OCI-LY3 (cell line): Measurements from ENCODE around the gene MKRN3.

Source experiments
- EZH2phosphoT487 ChIP-seq: fragments of 200-600 bp; shearing (Covaris generic); IDR thresholded peaks from 2 replicates; pipeline ENCODE4 v1.6.1; 2018; ENCODE audit warnings: antibody characterized with exemption, mixed run types, low read depth
- TF ChIP-seq, protein P1 (sequence below): fragments of 200-600, 300-600 bp; sonication (generic); IDR thresholded peaks from 2 replicates; pipeline ENCODE4 v1.5.1; 2014; ENCODE audit warnings: antibody characterized with exemption, low read length, low read depth

DNA sequence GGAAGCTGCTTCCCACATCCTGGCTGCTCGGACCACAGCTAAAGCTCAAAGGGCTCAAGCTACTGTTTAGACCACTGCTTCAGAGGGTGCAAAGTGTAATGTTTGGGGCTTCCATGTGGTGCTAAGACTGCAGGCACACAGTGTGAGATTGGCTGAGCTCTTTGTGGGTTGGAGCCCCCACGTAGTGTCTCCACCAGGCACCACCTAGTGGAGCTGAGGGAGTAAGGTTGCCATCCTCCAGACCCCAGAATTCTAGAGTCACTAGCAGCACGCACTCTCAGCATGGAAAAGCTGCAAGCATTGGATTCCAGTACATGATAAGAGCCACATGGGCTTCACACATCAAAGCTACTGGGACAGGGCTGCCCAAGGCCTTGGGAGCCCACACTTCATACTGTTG is 9.3 kb downstream of the MKRN3 start:
- TF ChIP-seq, protein P1, sequence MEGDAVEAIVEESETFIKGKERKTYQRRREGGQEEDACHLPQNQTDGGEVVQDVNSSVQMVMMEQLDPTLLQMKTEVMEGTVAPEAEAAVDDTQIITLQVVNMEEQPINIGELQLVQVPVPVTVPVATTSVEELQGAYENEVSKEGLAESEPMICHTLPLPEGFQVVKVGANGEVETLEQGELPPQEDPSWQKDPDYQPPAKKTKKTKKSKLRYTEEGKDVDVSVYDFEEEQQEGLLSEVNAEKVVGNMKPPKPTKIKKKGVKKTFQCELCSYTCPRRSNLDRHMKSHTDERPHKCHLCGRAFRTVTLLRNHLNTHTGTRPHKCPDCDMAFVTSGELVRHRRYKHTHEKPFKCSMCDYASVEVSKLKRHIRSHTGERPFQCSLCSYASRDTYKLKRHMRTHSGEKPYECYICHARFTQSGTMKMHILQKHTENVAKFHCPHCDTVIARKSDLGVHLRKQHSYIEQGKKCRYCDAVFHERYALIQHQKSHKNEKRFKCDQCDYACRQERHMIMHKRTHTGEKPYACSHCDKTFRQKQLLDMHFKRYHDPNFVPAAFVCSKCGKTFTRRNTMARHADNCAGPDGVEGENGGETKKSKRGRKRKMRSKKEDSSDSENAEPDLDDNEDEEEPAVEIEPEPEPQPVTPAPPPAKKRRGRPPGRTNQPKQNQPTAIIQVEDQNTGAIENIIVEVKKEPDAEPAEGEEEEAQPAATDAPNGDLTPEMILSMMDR: no peak
- TF ChIP-seq EZH2phosphoT487: no peak
